Islet precursor cell (in vitro differentiated cells): ENCODE measurements around the gene RNF213.
"Not testable (repeated sequence)": the region's sequence is repeated elsewhere in the genome, so short reads cannot be mapped to it uniquely, and the experiment has no call there.

Source experiments
- DNase-seq: peaks from one replicate; pipeline ENCODE4 v3.0.0-alpha.2; 2018

The RNF213 gene

GRCh38 chr17:80323982-80324381 lies 63.3 kb downstream of the RNF213 start:
- no peak for DNase-seq

GRCh38 chr17:80327518-80327917 lies 66.9 kb downstream of the RNF213 start:
- DNase-seq, result no peak

- DNase-seq, result no peak
Observed at GRCh38 chr17:80328634-80329380, 68.2 kb downstream of the RNF213 start.

GRCh38 chr17:80329421-80329820 lies 68.8 kb downstream of the RNF213 start:
- DNase-seq, result not testable (repeated sequence)

GRCh38 chr17:80330276-80330675 lies 69.6 kb downstream of the RNF213 start:
- DNase-seq, result no peak

- DNase-seq, result not testable (repeated sequence)
Observed at GRCh38 chr17:80330938-80331337, 70.3 kb downstream of the RNF213 start.

GRCh38 chr17:80331820-80332219 lies 71.2 kb downstream of the RNF213 start:
- no peak for DNase-seq

- no peak for DNase-seq
Observed at GRCh38 chr17:80337195-80337895, 76.7 kb downstream of the RNF213 start.

GRCh38 chr17:80339118-80339517 lies 78.5 kb downstream of the RNF213 start:
- no peak for DNase-seq

GRCh38 chr17:80339731-80340456 lies 79.2 kb downstream of the RNF213 start:
- no peak for DNase-seq

- DNase-seq, result no peak
Observed at GRCh38 chr17:80345321-80345720, 84.7 kb downstream of the RNF213 start.

- no peak for DNase-seq
Observed at GRCh38 chr17:80345841-80346497, 85.3 kb downstream of the RNF213 start.

GRCh38 chr17:80346498-80347275 lies 86.0 kb downstream of the RNF213 start:
- DNase-seq, result no peak

GRCh38 chr17:80347536-80347935 lies 86.9 kb downstream of the RNF213 start:
- no peak for DNase-seq

GRCh38 chr17:80347948-80348351 lies 87.3 kb downstream of the RNF213 start:
- DNase-seq, result no peak

- DNase-seq, result no peak
Observed at GRCh38 chr17:80348551-80349150, 88.0 kb downstream of the RNF213 start.

- DNase-seq, result no peak
Observed at GRCh38 chr17:80349151-80349651, 88.5 kb downstream of the RNF213 start.

GRCh38 chr17:80349751-80350150 lies 89.1 kb downstream of the RNF213 start:
- DNase-seq, result no peak

- no peak for DNase-seq
Observed at GRCh38 chr17:80352216-80352895, 91.7 kb downstream of the RNF213 start.

GRCh38 chr17:80352991-80353665 lies 92.5 kb downstream of the RNF213 start:
- no peak for DNase-seq
